Fibroblast of lung (primary cell): ENCODE measurements around the gene RETSAT.

ENCODE experiments used
- CTCF ChIP-seq, 2 donors: IDR thresholded peaks in 1 of 2; conservative IDR thresholded peaks in 1 of 2; 1 replicate in 1 of 2; 2 replicates in 1 of 2; pipeline ENCODE4 v1.5.1; 2011 to 2012; ENCODE audit warnings: low read length in 2 of 2, control low read depth in 1 of 2, inconsistent platforms in 1 of 2, low read depth in 1 of 2, mild to moderate bottlenecking in 1 of 2
- EZH2 ChIP-seq: IDR thresholded peaks from 2 replicates; pipeline ENCODE4 v1.5.1; 2012; ENCODE audit warnings: low read length, control low read depth, mild to moderate bottlenecking; ENCODE audit errors: missing control alignments

DNA sequence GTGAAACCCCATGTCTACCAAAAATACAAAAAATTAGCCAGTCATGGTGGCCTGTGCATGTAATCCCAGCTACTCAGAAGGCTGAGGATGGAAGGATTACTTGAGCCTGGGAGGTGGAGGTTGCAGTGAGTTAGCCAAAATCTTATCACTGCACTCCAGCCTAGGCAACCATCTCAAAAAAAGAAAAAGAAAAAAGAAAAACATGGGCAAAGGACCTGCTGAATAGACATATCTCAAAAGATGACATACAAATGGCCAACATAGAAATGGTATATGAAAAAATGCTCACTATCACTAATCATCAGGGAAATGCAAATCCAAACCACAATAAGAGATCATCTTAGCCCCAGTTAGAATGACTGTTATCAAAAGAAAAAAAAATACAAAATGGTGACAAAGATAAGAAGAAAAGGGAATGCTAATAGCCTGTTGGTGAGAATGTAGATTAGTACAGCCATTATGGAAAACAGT lies 25.1 kb downstream of the RETSAT start:
- TF ChIP-seq CTCF (conservative IDR thresholded peaks at IDR 0.05 in 1 of 2, IDR thresholded peaks at IDR 0.05 in 1 of 2; ENCODE audit: low read depth in 1 of 2, low read length in 2 of 2) (no peak), EZH2 (no peak)
